ENCODE results near the gene MIB2. TPM values are rescaled to one million over a fixed set of nuclear protein-coding genes. Genes with fewer than 3 reads are reported as not detected.

MIB2 gene
- total RNA-seq, 1 experiment from 2014 or later: 13.9 TPM

- no peak for DNase-seq (ENCODE audit: low spot score)
Measured at GRCh38 chr1:1678581-1679380, 63.5 kb downstream of the MIB2 start.

Other genes starting within 250 kb of the MIB2 start
- gene AURKAIP1, start 240.3 kb upstream of the MIB2 start, total RNA-seq (2014; rRNA removed; shearing (Covaris generic)): 120 and 123 TPM in 2 replicates
- gene CCNL2, start 216.2 kb upstream of the MIB2 start, total RNA-seq (2014; rRNA removed; shearing (Covaris generic)): 35.6 and 43.2 TPM in 2 replicates
- gene MRPL20, start 208.2 kb upstream of the MIB2 start, total RNA-seq (2014; rRNA removed; shearing (Covaris generic)): 117 and 151 TPM in 2 replicates
- gene ANKRD65, start 194.2 kb upstream of the MIB2 start, total RNA-seq (2014; rRNA removed; shearing (Covaris generic)): 0.12 TPM in 1 of 2 replicates, not detected in the other
- gene VWA1, start 179.8 kb upstream of the MIB2 start, total RNA-seq (2014; rRNA removed; shearing (Covaris generic)): 0.91 and 2.0 TPM in 2 replicates
- gene ATAD3C, start 165.8 kb upstream of the MIB2 start, total RNA-seq (2014; rRNA removed; shearing (Covaris generic)): not detected in 2 replicates
- gene ATAD3B, start 143.7 kb upstream of the MIB2 start, total RNA-seq (2014; rRNA removed; shearing (Covaris generic)): 8.0 and 12.0 TPM in 2 replicates
- gene ATAD3A, start 103.3 kb upstream of the MIB2 start, total RNA-seq (2014; rRNA removed; shearing (Covaris generic)): 16.4 and 19.2 TPM in 2 replicates
- gene TMEM240, start 74.9 kb upstream of the MIB2 start, total RNA-seq (2014; rRNA removed; shearing (Covaris generic)): not detected in 2 replicates
- 49.7 and 56.2 TPM in 2 replicates for gene SSU72, start 40.6 kb upstream of the MIB2 start, total RNA-seq (2014; rRNA removed; shearing (Covaris generic))
- not detected in 2 replicates for gene FNDC10, start 15.4 kb upstream of the MIB2 start, total RNA-seq (2014; rRNA removed; shearing (Covaris generic))
- 3.9 TPM in 1 of 2 replicates, not detected in the other for gene MMP23B, start 16.7 kb downstream of the MIB2 start, total RNA-seq (2014; rRNA removed; shearing (Covaris generic))
- 9.0 and 9.6 TPM in 2 replicates for gene CDK11B, start 43.5 kb downstream of the MIB2 start, total RNA-seq (2014; rRNA removed; shearing (Covaris generic))
- gene SLC35E2B, start 77.3 kb downstream of the MIB2 start, total RNA-seq (2014; rRNA removed; shearing (Covaris generic)): 5.2 and 6.8 TPM in 2 replicates
- gene CDK11A, start 108.9 kb downstream of the MIB2 start, total RNA-seq (2014; rRNA removed; shearing (Covaris generic)): 6.6 and 9.8 TPM in 2 replicates
- 28.4 and 31.5 TPM in 2 replicates for gene NADK, start 163.0 kb downstream of the MIB2 start, total RNA-seq (2014; rRNA removed; shearing (Covaris generic))

Measured in A172 (cell line).